IPS-20b (cell line): ENCODE results near the gene TRUB2.
"Not testable (repeated sequence)": the region's sequence is repeated elsewhere in the genome, so short reads cannot be mapped to it uniquely, and the experiment has no call there.

Experiments
- H3K27ac ChIP-seq: one replicate; pipeline ENCODE4 v1.5.1; 2013; ENCODE audit warnings: low read length
- H3K27me3 ChIP-seq: 2 replicates; pipeline ENCODE4 v1.6.1; 2013; ENCODE audit warnings: mild to moderate bottlenecking, low read length, inconsistent platforms; ENCODE audit not compliant: insufficient read depth
- H3K36me3 ChIP-seq: 2 replicates; pipeline ENCODE4 v1.6.1; 2013; ENCODE audit warnings: low read depth, mild to moderate bottlenecking, inconsistent platforms, low read length, moderate library complexity; ENCODE audit not compliant: insufficient read depth
- H3K4me1 ChIP-seq: 2 replicates; pipeline ENCODE4 v1.6.1; 2013; ENCODE audit warnings: mild to moderate bottlenecking, control low read depth, inconsistent platforms, low read length, moderate library complexity; ENCODE audit not compliant: insufficient read depth
- H3K4me3 ChIP-seq: 2 replicates; pipeline ENCODE4 v1.5.1; 2013; ENCODE audit warnings: mild to moderate bottlenecking, low read length, inconsistent platforms
- H3K9ac ChIP-seq: 2 replicates; pipeline ENCODE4 v1.6.1; 2013; ENCODE audit warnings: low read depth, mild to moderate bottlenecking, inconsistent platforms, low read length, moderate library complexity
- H3K9me3 ChIP-seq: 2 replicates; pipeline ENCODE4 v1.6.1; 2013; ENCODE audit warnings: mild to moderate bottlenecking, low read depth, low read length, inconsistent platforms; ENCODE audit not compliant: insufficient read depth

TRUB2 gene

GRCh38 chr9:128292009-128292408 is 30.2 kb downstream of the TRUB2 start:
- H3K27ac ChIP-seq, result no peak overlapping the region
- no peaks in the 10 kb centered on the region for H3K9me3 ChIP-seq
- no peak overlapping the region for H3K9ac ChIP-seq
- H3K27me3 ChIP-seq, result no peaks in the 10 kb centered on the region
- H3K36me3 ChIP-seq, result 0 out of 2 replicates have a peak, but pooled peaks cover 10% of the 10 kb centered on the region
- H3K4me3 ChIP-seq, result no peak overlapping the region
- H3K4me1 ChIP-seq, result no peaks in the 10 kb centered on the region

GRCh38 chr9:128288273-128289004 is 33.8 kb downstream of the TRUB2 start:
- H3K9ac ChIP-seq, result no peak overlapping the region
- H3K4me3 ChIP-seq, result no peak overlapping the region
- no peaks in the 10 kb centered on the region for H3K9me3 ChIP-seq
- no peaks in the 10 kb centered on the region for H3K27me3 ChIP-seq
- no peak overlapping the region for H3K27ac ChIP-seq
- peaks cover 23% of the 10 kb centered on the region; the same call in 1 of the 2 replicates for H3K36me3 ChIP-seq
- H3K4me1 ChIP-seq, result no peaks in the 10 kb centered on the region

GRCh38 chr9:128286440-128286839 is 35.8 kb downstream of the TRUB2 start:
- Histone ChIP-seq H3K4me3 (no peak overlapping the region), H3K4me1 (no peaks in the 10 kb centered on the region), H3K27ac (no peak overlapping the region), H3K9me3 (no peaks in the 10 kb centered on the region), H3K27me3 (no peaks in the 10 kb centered on the region), H3K9ac (no peak overlapping the region), H3K36me3 (peaks cover 23% of the 10 kb centered on the region; the same call in 1 of the 2 replicates)

GRCh38 chr9:128285033-128285784 is 37.0 kb downstream of the TRUB2 start:
- H3K9ac ChIP-seq, result no peak overlapping the region
- H3K4me1 ChIP-seq, result no peaks in the 10 kb centered on the region
- H3K27ac ChIP-seq, result no peak overlapping the region
- H3K9me3 ChIP-seq, result no peaks in the 10 kb centered on the region
- no peak overlapping the region for H3K4me3 ChIP-seq
- H3K36me3 ChIP-seq, result peaks cover 23% of the 10 kb centered on the region; the same call in 1 of the 2 replicates
- no peaks in the 10 kb centered on the region for H3K27me3 ChIP-seq

- H3K27ac ChIP-seq, result no peak overlapping the region
- no peak overlapping the region for H3K4me3 ChIP-seq
- no peaks in the 10 kb centered on the region for H3K27me3 ChIP-seq
- no peaks in the 10 kb centered on the region for H3K9me3 ChIP-seq
- H3K36me3 ChIP-seq, result peaks cover 13% of the 10 kb centered on the region; the same call in 1 of the 2 replicates
- H3K9ac ChIP-seq, result no peak overlapping the region
- no peaks in the 10 kb centered on the region for H3K4me1 ChIP-seq
These were observed 39.7 kb downstream of the TRUB2 start for GRCh38 chr9:128282500-128282899.

- Histone ChIP-seq H3K27ac (no peak overlapping the region), H3K27me3 (no peaks in the 10 kb centered on the region), H3K9ac (no peak overlapping the region), H3K4me3 (no peak overlapping the region), H3K36me3 (no peaks in the 10 kb centered on the region), H3K4me1 (no peaks in the 10 kb centered on the region), H3K9me3 (no peaks in the 10 kb centered on the region)
These were observed 42.1 kb downstream of the TRUB2 start for GRCh38 chr9:128280084-128280622.

GRCh38 chr9:128279088-128280073 is 42.9 kb downstream of the TRUB2 start:
- not testable (repeated sequence) for H3K4me3 ChIP-seq, H3K9ac ChIP-seq, H3K27me3 ChIP-seq, H3K36me3 ChIP-seq, H3K9me3 ChIP-seq, H3K27ac ChIP-seq, H3K4me1 ChIP-seq

- Histone ChIP-seq H3K9ac (peak overlapping the region; percentile 94), H3K36me3 (peaks cover 16% of the 10 kb centered on the region), H3K27me3 (no peaks in the 10 kb centered on the region), H3K9me3 (no peaks in the 10 kb centered on the region), H3K4me3 (peak overlapping the region; percentile 92), H3K4me1 (peaks cover 4% of the 10 kb centered on the region; the same call in 1 of the 2 replicates), H3K27ac (peak overlapping the region; percentile 34)
These were observed 45.5 kb downstream of the TRUB2 start for GRCh38 chr9:128276574-128277270.

GRCh38 chr9:128276008-128276573 is 46.2 kb downstream of the TRUB2 start, which contains the start of gene SWI5:
SWI5 (plus strand) TSS chr9:128276276.
- peaks cover 4% of the 10 kb centered on the region; the same call in 1 of the 2 replicates for H3K4me1 ChIP-seq
- H3K27me3 ChIP-seq, result no peaks in the 10 kb centered on the region
- peak within 1 kb of the TSS; percentile 86 for H3K27ac ChIP-seq
- H3K9me3 ChIP-seq, result no peaks in the 10 kb centered on the region
- peak within 1 kb of the TSS; percentile 94 for H3K9ac ChIP-seq
- H3K4me3 ChIP-seq, result peak within 1 kb of the TSS; percentile 92
- H3K36me3 ChIP-seq, result peaks cover 22% of the 10 kb centered on the region

- Histone ChIP-seq H3K9me3 (no peaks in the 10 kb centered on the region), H3K27ac (peak within 1 kb of the TSS; percentile 86), H3K9ac (peak within 1 kb of the TSS; percentile 94), H3K4me3 (peak within 1 kb of the TSS; percentile 92), H3K4me1 (peaks cover 4% of the 10 kb centered on the region; the same call in 1 of the 2 replicates), H3K27me3 (no peaks in the 10 kb centered on the region), H3K36me3 (peaks cover 24% of the 10 kb centered on the region)
These were observed 46.8 kb downstream of the TRUB2 start, which contains the start of gene GOLGA2 for GRCh38 chr9:128275198-128276007. GOLGA2 (minus strand) TSS chr9:128276007; CDS start chr9:128275976, 31 bp downstream.
